Astrocyte of the spinal cord (primary cell): Measurements from ENCODE around the gene HOXB8.

ENCODE experiments used
- DNase-seq: peaks from one replicate; pipeline ENCODE4 v3.0.0; 2011; ENCODE audit warnings: low read depth, low spot score
- H3K4me3 ChIP-seq: 2 replicates; pipeline ENCODE4 v1.5.1; 2011; ENCODE audit warnings: low read depth, mild to moderate bottlenecking, low read length, moderate library complexity
- CTCF ChIP-seq: IDR thresholded peaks from 2 replicates; pipeline ENCODE4 v1.5.1; 2012; ENCODE audit warnings: low read depth, mild to moderate bottlenecking, low read length, inconsistent platforms
- in situ Hi-C: cut with HindIII; loops from 2 replicates; pipeline ENCODE4 v1.10.0; 2017; ENCODE audit warnings: low sequenced_read_pairs

The HOXB8 gene

DNA sequence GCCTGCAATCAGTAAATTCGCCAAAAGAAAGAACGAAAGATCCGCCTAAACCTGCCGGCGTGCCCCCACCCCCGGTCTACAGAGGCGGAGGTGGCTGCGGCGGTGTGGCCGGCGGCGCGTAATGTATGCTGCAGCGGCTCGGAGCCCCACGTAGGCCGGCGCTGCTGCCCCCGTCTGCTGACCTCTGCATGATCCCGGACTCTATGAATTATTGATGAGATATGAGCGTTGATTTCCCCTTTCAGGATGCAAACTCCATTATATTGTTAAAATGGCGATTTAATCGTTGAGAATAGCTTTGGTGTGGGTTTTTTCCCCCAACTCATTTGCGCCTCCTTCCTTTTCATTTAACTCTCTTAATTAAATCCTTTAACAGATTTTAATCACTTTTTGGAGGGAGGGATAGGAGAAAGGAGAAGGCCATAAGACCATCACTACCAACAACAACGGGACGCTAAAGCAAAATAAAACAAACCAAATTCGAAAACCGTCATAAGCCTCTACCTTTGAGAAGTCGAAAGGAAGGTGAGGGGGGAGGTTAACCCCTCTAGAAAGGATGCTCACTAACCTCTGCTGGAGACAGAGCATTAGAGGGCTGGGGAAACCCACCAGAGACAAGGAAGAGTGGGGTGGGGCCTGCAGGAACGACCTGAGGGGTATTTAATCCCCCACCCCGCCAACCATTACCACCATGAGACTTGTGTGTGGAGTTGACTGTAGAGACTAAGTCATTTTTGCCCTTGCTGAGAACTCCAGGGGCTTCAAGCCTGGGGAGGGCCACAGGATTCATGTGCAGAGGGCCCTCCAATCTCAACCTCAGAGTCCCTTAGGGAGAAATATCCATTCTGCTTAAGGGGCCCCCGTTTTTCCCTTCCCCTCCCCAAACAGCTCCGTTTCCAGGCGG is 28.5 kb downstream of the HOXB8 start:
- TF ChIP-seq CTCF: no peak
- no peak for DNase-seq
- in situ Hi-C loops: no loop called here
- peak overlapping the region; percentile 77 for H3K4me3 ChIP-seq

- no peak for DNase-seq
- no peak for TF ChIP-seq CTCF
- peak overlapping the region; percentile 77 for H3K4me3 ChIP-seq
- in situ Hi-C loops: no loop called here
These were observed 30.8 kb downstream of the HOXB8 start for GRCh38 chr17:48584223-48584741.

DNA sequence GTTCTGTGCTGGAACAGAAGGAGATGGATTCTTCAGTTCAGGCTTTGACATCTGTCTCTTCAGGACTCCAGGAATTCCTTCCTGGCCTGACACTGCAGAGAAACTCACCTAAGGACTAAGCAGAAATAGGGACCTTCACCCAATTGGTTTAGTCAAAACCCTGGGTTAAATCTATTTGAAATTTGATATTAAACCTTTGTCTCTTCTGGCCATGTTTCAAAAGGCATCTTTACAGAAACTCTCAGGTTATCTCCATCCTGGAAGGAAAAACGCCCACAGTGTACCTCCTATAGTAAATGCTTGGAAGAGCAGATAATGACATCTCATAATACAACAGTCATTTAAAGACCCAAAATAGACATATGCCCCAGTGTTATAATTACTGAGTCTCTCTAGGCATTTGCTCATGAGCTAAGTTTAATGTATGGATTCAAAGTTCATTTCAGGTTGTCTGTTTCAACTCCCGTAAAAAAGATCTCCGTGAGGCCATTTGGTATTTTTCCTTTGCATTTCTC is 31.3 kb downstream of the HOXB8 start:
- H3K4me3 ChIP-seq: peak overlapping the region; percentile 77
- no peak for TF ChIP-seq CTCF
- in situ Hi-C loops: no loop called here
- no peak for DNase-seq

- in situ Hi-C loops: no loop called here
- TF ChIP-seq CTCF: no peak
- DNase-seq: no peak
- peak overlapping the region; percentile 77 for H3K4me3 ChIP-seq
These were observed 32.4 kb downstream of the HOXB8 start for GRCh38 chr17:48582750-48583069.

- TF ChIP-seq CTCF: no peak
- in situ Hi-C loops: no loop called here
- peak overlapping the region; percentile 77 for H3K4me3 ChIP-seq
- DNase-seq: peak; percentile 81
These were observed 35.1 kb downstream of the HOXB8 start for GRCh38 chr17:48579760-48580554.

DNA sequence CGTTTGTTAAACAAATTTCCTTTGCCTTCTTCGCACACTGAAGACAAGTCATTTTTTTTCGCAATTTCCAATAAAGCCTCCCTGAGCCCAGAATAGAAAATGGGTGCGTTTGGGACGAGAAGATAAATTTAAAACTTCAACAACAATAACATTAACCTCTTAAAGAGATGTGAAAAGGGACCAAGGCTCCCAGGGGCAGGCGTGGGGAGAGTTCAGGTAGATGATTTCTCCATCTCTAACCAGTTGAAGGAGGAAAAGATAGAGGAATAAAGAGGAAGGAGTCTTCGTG is 35.7 kb downstream of the HOXB8 start:
- no peak for TF ChIP-seq CTCF
- peak overlapping the region; percentile 77 for H3K4me3 ChIP-seq
- in situ Hi-C loops: no loop called here
- DNase-seq: no peak
